Brain microvascular endothelial cell (primary cell): ENCODE data around the gene CHCHD6.

Experiments used
- DNase-seq: peaks from one replicate; pipeline ENCODE4 v3.0.0-alpha.2; 2020
- H3K27ac ChIP-seq: fragments of 250-450 bp; sonication (Bioruptor Pico); 2 replicates; pipeline ENCODE4 v1.5.1; 2020; ENCODE audit warnings: mild to moderate bottlenecking, moderate library complexity
- H3K27me3 ChIP-seq: fragments of 250-450 bp; sonication (Bioruptor Pico); replicated peaks from 2 replicates; pipeline ENCODE4 v1.5.1; 2020; ENCODE audit warnings: mild to moderate bottlenecking
- H3K36me3 ChIP-seq: fragments of 250-450 bp; sonication (Bioruptor Pico); replicated peaks from 2 replicates; pipeline ENCODE4 v1.5.1; 2020; ENCODE audit warnings: mild to moderate bottlenecking
- H3K4me3 ChIP-seq: 2 replicates; pipeline ENCODE4 v1.5.1; 2011; ENCODE audit warnings: low read depth, mild to moderate bottlenecking, control low read depth, low read length, moderate library complexity
- in situ Hi-C: cut with HindIII; loops from 2 replicates; pipeline ENCODE4 v1.10.0; 2017; ENCODE audit warnings: low sequenced_read_pairs, low pct_ligation_motif_present
- TF ChIP-seq, protein P1 (sequence below): IDR thresholded peaks from 2 replicates; pipeline ENCODE4 v1.5.1; 2011; ENCODE audit warnings: low read depth, mild to moderate bottlenecking, moderate library complexity, low read length, control low read depth, inconsistent platforms; ENCODE audit errors: missing control alignments

The CHCHD6 gene

DNA sequence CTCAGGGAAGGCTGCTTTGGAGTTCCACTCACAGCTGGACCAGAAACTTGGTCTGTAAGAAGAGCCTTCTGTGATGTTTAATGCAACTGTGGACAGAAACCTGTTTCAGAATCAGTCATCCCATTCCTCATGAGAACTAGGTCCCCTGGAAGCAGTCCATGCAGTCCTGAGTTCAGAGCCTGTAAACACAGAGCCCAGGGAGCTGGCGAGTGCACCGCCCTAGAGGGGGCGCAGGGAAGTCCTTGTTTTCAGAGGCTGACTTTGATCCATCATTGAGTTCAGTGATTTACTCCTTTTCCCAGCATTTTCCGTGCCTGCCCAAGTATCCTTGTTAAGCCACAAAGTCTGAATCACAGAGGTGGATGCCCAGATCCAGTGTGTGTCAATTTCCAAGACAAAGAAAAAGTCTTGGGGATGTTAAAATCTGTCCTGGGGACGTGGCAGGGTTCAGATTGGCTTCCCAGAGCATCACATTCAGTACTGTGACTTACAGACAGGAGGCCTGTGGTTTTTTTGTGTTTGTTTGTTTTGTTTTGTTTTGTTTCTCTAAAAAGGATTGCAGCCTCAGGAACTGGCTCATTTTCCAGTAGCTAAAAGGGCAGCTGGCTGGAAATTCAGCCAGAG lies 39.3 kb upstream of the CHCHD6 start:
- Histone ChIP-seq H3K27me3 (peaks cover 4% of the 10 kb centered on the region), H3K27ac (no peak overlapping the region), H3K4me3 (no peak overlapping the region), H3K36me3 (no peaks in the 10 kb centered on the region)
- in situ Hi-C loops = no loop called here
- DNase-seq = no peak
- TF ChIP-seq, protein P1, sequence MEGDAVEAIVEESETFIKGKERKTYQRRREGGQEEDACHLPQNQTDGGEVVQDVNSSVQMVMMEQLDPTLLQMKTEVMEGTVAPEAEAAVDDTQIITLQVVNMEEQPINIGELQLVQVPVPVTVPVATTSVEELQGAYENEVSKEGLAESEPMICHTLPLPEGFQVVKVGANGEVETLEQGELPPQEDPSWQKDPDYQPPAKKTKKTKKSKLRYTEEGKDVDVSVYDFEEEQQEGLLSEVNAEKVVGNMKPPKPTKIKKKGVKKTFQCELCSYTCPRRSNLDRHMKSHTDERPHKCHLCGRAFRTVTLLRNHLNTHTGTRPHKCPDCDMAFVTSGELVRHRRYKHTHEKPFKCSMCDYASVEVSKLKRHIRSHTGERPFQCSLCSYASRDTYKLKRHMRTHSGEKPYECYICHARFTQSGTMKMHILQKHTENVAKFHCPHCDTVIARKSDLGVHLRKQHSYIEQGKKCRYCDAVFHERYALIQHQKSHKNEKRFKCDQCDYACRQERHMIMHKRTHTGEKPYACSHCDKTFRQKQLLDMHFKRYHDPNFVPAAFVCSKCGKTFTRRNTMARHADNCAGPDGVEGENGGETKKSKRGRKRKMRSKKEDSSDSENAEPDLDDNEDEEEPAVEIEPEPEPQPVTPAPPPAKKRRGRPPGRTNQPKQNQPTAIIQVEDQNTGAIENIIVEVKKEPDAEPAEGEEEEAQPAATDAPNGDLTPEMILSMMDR = peak; percentile 43

DNA sequence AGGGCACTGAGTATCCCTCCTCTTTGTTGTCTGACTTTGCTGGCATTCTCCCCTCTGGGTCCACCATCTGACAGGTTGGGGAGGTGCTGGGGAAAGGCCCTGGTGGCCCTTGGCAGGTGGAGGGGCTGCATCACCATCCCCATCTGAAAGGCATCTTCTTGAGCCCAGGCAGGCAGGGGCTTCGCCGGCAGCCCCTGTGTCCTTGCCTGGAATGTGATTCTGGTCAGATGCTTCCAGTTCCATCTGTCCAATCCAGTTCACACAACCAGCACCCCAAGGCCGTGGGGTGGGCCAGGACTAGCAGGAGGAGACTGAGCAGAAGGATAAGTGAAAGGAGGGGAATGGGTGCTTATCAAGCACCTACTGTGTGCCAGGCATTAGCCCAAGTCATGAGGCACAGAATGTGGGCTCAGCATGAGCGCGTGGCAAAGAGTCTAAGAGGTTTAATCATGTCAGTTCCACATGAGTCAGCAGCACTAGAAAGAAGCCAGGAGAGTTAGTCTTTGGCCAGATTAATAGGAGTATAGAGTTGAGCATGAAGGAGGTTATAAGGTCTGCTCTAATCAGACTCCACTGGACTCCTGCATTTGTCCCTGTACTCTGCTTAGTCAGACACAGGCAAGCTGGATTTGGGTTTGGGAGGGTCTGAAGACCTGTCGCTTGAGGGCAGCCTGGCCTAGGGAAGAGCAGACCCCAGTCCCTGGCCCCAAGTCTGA lies 38.7 kb upstream of the CHCHD6 start:
- in situ Hi-C loops = no loop called here
- TF ChIP-seq, protein P1 = no peak
- no peak for DNase-seq
- Histone ChIP-seq H3K36me3 (no peaks in the 10 kb centered on the region), H3K27ac (no peak overlapping the region), H3K4me3 (no peak overlapping the region), H3K27me3 (peaks cover 4% of the 10 kb centered on the region)

DNA sequence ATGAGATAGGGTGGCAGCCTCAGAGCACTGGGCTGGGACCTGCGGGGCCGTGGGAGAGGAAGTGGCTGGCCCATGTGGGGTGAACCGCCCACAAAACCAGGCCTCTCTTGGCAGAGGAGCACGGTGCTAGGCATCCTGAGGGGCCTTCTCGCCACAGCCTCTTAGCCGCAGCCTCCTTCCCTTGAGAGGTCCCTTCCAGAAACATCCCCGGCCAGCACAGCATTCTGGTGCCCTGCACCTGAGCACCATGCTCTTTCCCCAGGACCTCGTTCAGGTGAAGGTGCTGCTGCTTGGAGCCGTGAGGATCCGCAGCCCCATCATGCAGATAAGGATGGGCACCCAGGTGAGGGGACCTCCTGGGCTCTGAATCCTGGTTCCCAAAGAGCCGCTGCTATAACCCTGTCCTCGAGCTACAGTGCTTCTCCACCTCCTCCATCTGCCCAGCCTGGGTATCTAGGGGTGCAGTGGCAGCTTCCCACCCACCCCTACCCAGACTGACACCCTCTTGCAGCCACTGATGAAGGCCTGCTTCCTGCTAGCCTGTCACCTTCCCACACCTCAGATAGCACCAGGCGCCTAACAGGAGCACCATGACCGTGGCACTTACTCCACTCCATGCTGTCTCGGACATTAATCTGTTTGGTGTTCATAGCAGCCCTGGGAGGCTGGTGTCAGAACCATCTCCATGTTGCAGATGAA lies 37.9 kb upstream of the CHCHD6 start:
- DNase-seq = no peak
- no peaks in the 10 kb centered on the region for H3K36me3 ChIP-seq
- no peak overlapping the region for H3K27ac ChIP-seq
- H3K27me3 ChIP-seq = peaks cover 4% of the 10 kb centered on the region
- in situ Hi-C loops = no loop called here
- TF ChIP-seq, protein P1 = no peak
- H3K4me3 ChIP-seq = no peak overlapping the region

- peaks cover 4% of the 10 kb centered on the region for H3K27me3 ChIP-seq
- in situ Hi-C loops = no loop called here
- no peak for DNase-seq
- no peak overlapping the region for H3K27ac ChIP-seq
- TF ChIP-seq, protein P1 = no peak
- no peak overlapping the region for H3K4me3 ChIP-seq
- no peaks in the 10 kb centered on the region for H3K36me3 ChIP-seq
Measured at GRCh38 chr3:126666658-126667528, 37.1 kb upstream of the CHCHD6 start.

DNA sequence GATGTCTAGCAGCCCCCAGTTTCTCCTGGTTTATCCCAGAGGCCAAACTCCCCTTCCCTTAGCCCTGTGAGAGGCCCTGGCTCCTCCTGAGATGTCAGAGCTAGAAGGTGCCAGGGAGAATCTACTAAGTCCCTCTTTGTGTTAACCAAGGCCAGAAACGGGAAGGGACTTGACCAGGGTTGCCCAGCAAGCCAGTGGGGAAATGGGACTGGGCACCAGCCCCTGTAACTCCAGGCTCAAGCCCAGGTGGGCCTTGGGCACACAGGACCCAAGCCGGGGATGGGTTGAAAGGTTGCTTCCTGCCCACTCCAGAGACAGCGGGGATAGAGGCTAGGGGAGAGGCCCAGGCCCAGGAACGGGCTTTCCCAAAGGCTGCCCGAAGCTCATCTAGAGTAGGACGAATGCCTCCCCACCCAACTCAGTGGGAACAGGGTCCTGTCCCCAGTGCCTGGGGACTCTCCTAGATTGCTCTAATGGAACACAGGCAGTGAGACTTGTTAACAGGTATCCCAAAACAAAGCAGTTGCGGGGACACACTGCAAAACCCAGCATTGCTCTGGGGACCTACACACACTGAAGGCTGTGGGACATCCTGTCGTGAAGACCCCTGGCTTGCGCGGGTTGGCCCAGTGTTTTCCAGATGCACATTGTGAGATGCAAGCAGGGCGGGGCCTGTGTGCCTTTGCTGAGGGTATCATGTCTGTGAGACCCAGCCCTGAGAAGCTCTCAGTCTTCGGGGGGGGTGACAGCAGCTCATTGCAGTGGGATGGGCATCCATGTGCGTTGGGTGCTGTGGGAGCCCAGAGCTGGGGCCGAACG lies 36.2 kb upstream of the CHCHD6 start:
- in situ Hi-C loops = no loop called here
- DNase-seq = no peak

More for the DNA sequence above, 36.2 kb upstream of the CHCHD6 start:
- TF ChIP-seq, protein P1 = no peak
- no peaks in the 10 kb centered on the region for H3K36me3 ChIP-seq
- peaks cover 2% of the 10 kb centered on the region for H3K27me3 ChIP-seq
- H3K27ac ChIP-seq = no peak overlapping the region
- H3K4me3 ChIP-seq = no peak overlapping the region
